Epithelial cell of proximal tubule (primary cell): ENCODE measurements around the gene FXYD1. TPM values are rescaled to one million over a fixed set of nuclear protein-coding genes. Genes with fewer than 3 reads are reported as not detected.
A peak's percentile ranks its signal among the peaks of the same experiment; 100 is the strongest.

ENCODE experiments used
- DNase-seq: peaks from one replicate; pipeline ENCODE4 v3.0.0-alpha.2; 2011; ENCODE audit warnings: low read depth
- H3K4me3 ChIP-seq: 2 replicates; pipeline ENCODE4 v1.5.1; 2011; ENCODE audit warnings: low read depth, mild to moderate bottlenecking, low read length
- CTCF ChIP-seq: conservative IDR thresholded peaks from 2 replicates; pipeline ENCODE4 v1.5.1; 2012; ENCODE audit warnings: low read depth, mild to moderate bottlenecking, low read length
- total RNA-seq: library from RNA; depleted of rRNA; stranded (reverse); fragments of >200 nt; gene quantifications from 2 replicates; pipeline ENCODE4 v1.2.3, GENCODE V29; 2015

The FXYD1 gene
- total RNA-seq, 1 donor from 2014 or later, result not detected

GRCh38 chr19:35132254-35132653 is 6.4 kb upstream of the FXYD1 start:
- H3K4me3 ChIP-seq, result no peak overlapping the region
- DNase-seq, result no peak
- no peak for TF ChIP-seq CTCF

GRCh38 chr19:35133826-35134225 is 4.8 kb upstream of the FXYD1 start:
- no peak for DNase-seq
- no peak for TF ChIP-seq CTCF
- no peak overlapping the region for H3K4me3 ChIP-seq

DNA sequence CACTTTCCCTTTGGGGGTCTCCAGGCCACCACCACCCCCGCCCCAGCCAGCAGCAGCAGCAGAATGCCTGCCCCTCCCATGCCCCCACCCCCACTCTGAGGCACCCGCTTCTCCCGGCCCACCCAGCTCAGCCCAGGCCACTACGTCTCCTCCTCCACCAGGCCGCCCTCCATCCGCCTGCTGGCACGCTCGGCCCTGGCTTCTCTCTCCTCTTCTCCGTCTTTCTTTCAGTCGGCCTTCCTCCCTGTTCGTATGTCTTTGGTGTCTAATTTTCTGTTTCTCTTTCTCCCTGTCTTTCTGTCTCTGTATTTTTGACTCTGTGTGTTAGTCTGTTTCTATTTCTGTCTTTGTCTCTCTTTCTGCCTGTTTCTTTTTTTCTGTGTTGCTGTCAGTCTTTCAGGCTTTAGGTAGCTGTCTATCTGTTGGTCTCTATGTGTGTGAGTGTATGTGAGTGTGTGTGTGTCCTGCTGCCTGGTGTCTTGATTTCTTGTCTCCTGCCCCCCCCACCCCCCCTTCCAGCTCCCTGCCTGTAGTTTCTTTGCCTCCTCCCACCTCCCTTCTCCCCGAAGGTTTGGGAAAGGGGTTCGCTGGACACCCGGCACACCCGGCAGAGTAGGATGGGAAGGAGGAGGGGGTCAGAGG is 3.9 kb upstream of the FXYD1 start, which contains the start of gene LGI4:
LGI4 (minus strand) TSS at position 459 of the 642 bp plus-strand sequence; CDS start at position 80, 379 bp downstream.
- no peak for DNase-seq
- no peak for TF ChIP-seq CTCF
- H3K4me3 ChIP-seq, result no peak within 1 kb of the TSS

GRCh38 chr19:35135389-35135909 is 3.2 kb upstream of the FXYD1 start:
- TF ChIP-seq CTCF, result peak; percentile 85
- DNase-seq, result no peak
- H3K4me3 ChIP-seq, result no peak overlapping the region

- H3K4me3 ChIP-seq, result no peak overlapping the region
- TF ChIP-seq CTCF, result no peak
- no peak for DNase-seq
These were observed 2.4 kb upstream of the FXYD1 start for GRCh38 chr19:35136231-35136630.

DNA sequence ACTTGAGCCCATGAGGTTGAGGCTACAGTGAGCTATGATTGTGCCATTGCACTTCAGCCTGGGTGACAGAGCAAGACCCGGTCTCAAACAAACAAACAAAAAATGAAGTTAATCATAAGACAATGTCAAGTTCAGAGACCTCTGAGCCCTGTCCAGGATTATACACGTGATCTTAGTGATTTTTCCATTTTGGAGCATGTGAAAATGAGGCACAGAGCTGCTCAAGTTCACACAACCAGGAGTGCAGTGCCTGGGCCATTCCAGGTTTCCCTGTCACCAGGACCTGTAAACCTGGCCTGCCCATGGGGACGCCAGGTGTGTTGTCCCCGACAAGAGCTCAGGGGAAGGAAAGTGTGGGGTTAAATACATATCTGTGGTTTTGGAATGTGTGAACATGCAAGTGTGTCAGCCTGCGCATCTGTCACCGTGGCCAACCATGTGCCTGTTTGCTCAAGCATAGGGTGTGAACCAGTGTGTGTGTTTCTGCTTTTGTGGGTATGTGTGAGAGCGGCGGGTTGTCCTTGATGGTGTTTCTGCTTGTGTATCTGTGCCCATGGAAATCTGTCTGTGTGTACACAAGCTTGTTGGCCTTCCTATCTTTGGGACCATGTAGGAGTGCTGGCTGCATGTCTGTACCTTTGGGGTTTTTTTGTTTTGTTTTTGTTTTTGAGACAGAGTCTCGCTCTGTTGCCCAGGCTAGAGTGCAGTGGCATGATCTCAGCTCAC is 1.5 kb upstream of the FXYD1 start:
- H3K4me3 ChIP-seq, result no peak overlapping the region
- no peak for TF ChIP-seq CTCF
- no peak for DNase-seq
